ENCODE measurements around the gene GTF2H4.

GRCh38 chr6:30894935-30895334 is 13.1 kb upstream of the GTF2H4 start:
- TF ChIP-seq, protein P1, sequence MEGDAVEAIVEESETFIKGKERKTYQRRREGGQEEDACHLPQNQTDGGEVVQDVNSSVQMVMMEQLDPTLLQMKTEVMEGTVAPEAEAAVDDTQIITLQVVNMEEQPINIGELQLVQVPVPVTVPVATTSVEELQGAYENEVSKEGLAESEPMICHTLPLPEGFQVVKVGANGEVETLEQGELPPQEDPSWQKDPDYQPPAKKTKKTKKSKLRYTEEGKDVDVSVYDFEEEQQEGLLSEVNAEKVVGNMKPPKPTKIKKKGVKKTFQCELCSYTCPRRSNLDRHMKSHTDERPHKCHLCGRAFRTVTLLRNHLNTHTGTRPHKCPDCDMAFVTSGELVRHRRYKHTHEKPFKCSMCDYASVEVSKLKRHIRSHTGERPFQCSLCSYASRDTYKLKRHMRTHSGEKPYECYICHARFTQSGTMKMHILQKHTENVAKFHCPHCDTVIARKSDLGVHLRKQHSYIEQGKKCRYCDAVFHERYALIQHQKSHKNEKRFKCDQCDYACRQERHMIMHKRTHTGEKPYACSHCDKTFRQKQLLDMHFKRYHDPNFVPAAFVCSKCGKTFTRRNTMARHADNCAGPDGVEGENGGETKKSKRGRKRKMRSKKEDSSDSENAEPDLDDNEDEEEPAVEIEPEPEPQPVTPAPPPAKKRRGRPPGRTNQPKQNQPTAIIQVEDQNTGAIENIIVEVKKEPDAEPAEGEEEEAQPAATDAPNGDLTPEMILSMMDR (IDR thresholded peaks at IDR 0.05; ENCODE audit: poor library complexity, severe bottlenecking), result no peak
- TF ChIP-seq POLR2AphosphoS5 (IDR thresholded peaks at IDR 0.05) (no peak), REST (IDR thresholded peaks at IDR 0.05; ENCODE audit: borderline replicate concordance) (no peak)
